SU-DHL-6 (cell line): ENCODE results near the gene EVC.

Source experiments
- CTCF ChIP-seq: fragments of 200-600 bp; sonication (generic); IDR thresholded peaks from one replicate; pipeline ENCODE4 v1.5.1; 2017; ENCODE audit warnings: antibody characterized with exemption, mild to moderate bottlenecking, low read length, moderate library complexity; ENCODE audit not compliant: insufficient read depth, poor library complexity, severe bottlenecking
- EZH2phosphoT487 ChIP-seq: fragments of 200-600 bp; sonication (generic), shearing (Covaris generic); conservative IDR thresholded peaks from 2 replicates; pipeline ENCODE4 v1.6.1; 2018; ENCODE audit warnings: mild to moderate bottlenecking, antibody characterized with exemption, low read length, moderate library complexity, mixed read lengths

GRCh38 chr4:5719350-5720055, 8.5 kb downstream of the EVC start:
- TF ChIP-seq CTCF (no peak), EZH2phosphoT487 (no peak)
